ENCODE measurements around the gene PGS1.
"Not testable (repeated sequence)": the region's sequence is repeated elsewhere in the genome, so short reads cannot be mapped to it uniquely, and the experiment has no call there.

Gene PGS1

GRCh38 chr17:78466109-78466785 lies 87.8 kb downstream of the PGS1 start:
- H3K4me3 ChIP-seq; in situ Hi-C loops (cut with MboI; ENCODE audit: low sequenced_read_pairs); DNase-seq (ENCODE audit: low spot score in 2 of 2); H3K36me3 ChIP-seq (replicated peaks); H3K4me1 ChIP-seq; H3K27me3 ChIP-seq (ENCODE audit: low read depth); H3K9me3 ChIP-seq: not testable (repeated sequence)

- Histone ChIP-seq H3K36me3 (replicated peaks) (no peaks in the 10 kb centered on the region), H3K27me3 (ENCODE audit: low read depth) (no peaks in the 10 kb centered on the region), H3K4me1 (no peaks in the 10 kb centered on the region), H3K9me3 (no peaks in the 10 kb centered on the region), H3K4me3 (no peak overlapping the region)
- no peak for DNase-seq (ENCODE audit: low spot score in 2 of 2)
- in situ Hi-C loops (cut with MboI; ENCODE audit: low sequenced_read_pairs): no loop called here
These were observed 88.6 kb downstream of the PGS1 start for GRCh38 chr17:78466786-78467715.

GRCh38 chr17:78468366-78468765 lies 89.9 kb downstream of the PGS1 start:
- no peaks in the 10 kb centered on the region for H3K4me1 ChIP-seq
- no peak for DNase-seq (ENCODE audit: low spot score in 2 of 2)
- no peaks in the 10 kb centered on the region for H3K27me3 ChIP-seq (ENCODE audit: low read depth)
- no peak overlapping the region for H3K4me3 ChIP-seq
- no peaks in the 10 kb centered on the region for H3K9me3 ChIP-seq
- in situ Hi-C loops (cut with MboI; ENCODE audit: low sequenced_read_pairs): no loop called here
- no peaks in the 10 kb centered on the region for H3K36me3 ChIP-seq (replicated peaks)

GRCh38 chr17:78469443-78469842 lies 91.0 kb downstream of the PGS1 start:
- Histone ChIP-seq H3K4me1 (no peaks in the 10 kb centered on the region), H3K36me3 (replicated peaks) (no peaks in the 10 kb centered on the region), H3K4me3 (no peak overlapping the region), H3K9me3 (no peaks in the 10 kb centered on the region), H3K27me3 (ENCODE audit: low read depth) (peaks cover 4% of the 10 kb centered on the region; the same call in 1 of the 2 replicates)
- DNase-seq (ENCODE audit: low spot score in 2 of 2): no peak
- in situ Hi-C loops (cut with MboI; ENCODE audit: low sequenced_read_pairs): no loop called here

- Histone ChIP-seq H3K4me3 (no peak overlapping the region), H3K9me3 (no peaks in the 10 kb centered on the region), H3K4me1 (no peaks in the 10 kb centered on the region), H3K36me3 (replicated peaks) (no peaks in the 10 kb centered on the region), H3K27me3 (ENCODE audit: low read depth) (peaks cover 4% of the 10 kb centered on the region; the same call in 1 of the 2 replicates)
- in situ Hi-C loops (cut with MboI; ENCODE audit: low sequenced_read_pairs): no loop called here
- DNase-seq (ENCODE audit: low spot score in 2 of 2): no peak
These were observed 93.2 kb downstream of the PGS1 start for GRCh38 chr17:78471635-78472034.

GRCh38 chr17:78472035-78472905 lies 93.8 kb downstream of the PGS1 start:
- no peaks in the 10 kb centered on the region for H3K36me3 ChIP-seq (replicated peaks)
- H3K4me1 ChIP-seq: no peaks in the 10 kb centered on the region
- peaks cover 4% of the 10 kb centered on the region; the same call in 1 of the 2 replicates for H3K27me3 ChIP-seq (ENCODE audit: low read depth)
- in situ Hi-C loops (cut with MboI; ENCODE audit: low sequenced_read_pairs): no loop called here
- no peak for DNase-seq (ENCODE audit: low spot score in 2 of 2)
- H3K9me3 ChIP-seq: no peaks in the 10 kb centered on the region
- H3K4me3 ChIP-seq: no peak overlapping the region

GRCh38 chr17:78473951-78474613 lies 95.6 kb downstream of the PGS1 start:
- H3K36me3 ChIP-seq (replicated peaks): no peaks in the 10 kb centered on the region

More at GRCh38 chr17:78473951-78474613, 95.6 kb downstream of the PGS1 start:
- no peak for DNase-seq (ENCODE audit: low spot score in 2 of 2)
- H3K4me3 ChIP-seq: no peak overlapping the region
- H3K4me1 ChIP-seq: no peaks in the 10 kb centered on the region
- H3K9me3 ChIP-seq: no peaks in the 10 kb centered on the region
- peaks cover 4% of the 10 kb centered on the region; the same call in 1 of the 2 replicates for H3K27me3 ChIP-seq (ENCODE audit: low read depth)
- in situ Hi-C loops (cut with MboI; ENCODE audit: low sequenced_read_pairs): no loop called here
